Pancreas (tissue), 10 donors: ENCODE results near the gene AUTS2. TPM values are rescaled to one million over a fixed set of nuclear protein-coding genes. Genes with fewer than 3 reads are reported as not detected.

Source experiments
- ATAC-seq, 4 donors: fragments of 200-7000 bp; cut with Tn5 transposase; one replicate each; pipeline versions ENCODE4 v1.8.0 to v1.9.1; 2020; ENCODE audit warnings: mild to moderate bottlenecking in 4 of 4, moderate library complexity in 4 of 4
- DNase-seq, 6 donors: peaks; one replicate each; pipeline ENCODE4 v3.0.0-alpha.2; 2020
- FAIRE-seq: peaks from 2 replicates; lab custom pipeline; 2012; peaks lifted over from hg19 to GRCh38; lab: Jason Lieb, UNC
- H3K27ac ChIP-seq, 4 donors: fragments of 200-600 bp; sonication (generic); 1 replicate in 3 of 4; 2 replicates in 1 of 4; pipeline versions ENCODE4 v1.5.0 to v1.8.0; 2020
- H3K27me3 ChIP-seq, 4 donors: fragments of 200-600 bp; one replicate each; pipeline ENCODE4 v1.8.0; 2021
- H3K36me3 ChIP-seq, 3 donors: fragments of 200-600 bp; sonication (generic) in 1 of 3; one replicate each; pipeline versions ENCODE4 v1.5.0 to v1.8.0; 2020 to 2021
- H3K4me1 ChIP-seq, 3 donors: fragments of 200-600 bp; one replicate each; pipeline ENCODE4 v1.8.0; 2021
- H3K4me3 ChIP-seq, 4 donors: fragments of 200-600 bp; sonication (generic) in 2 of 4; one replicate each; pipeline versions ENCODE4 v1.5.0 to v1.8.0; 2020 to 2021
- H3K9me3 ChIP-seq, 4 donors: fragments of 200-600 bp; one replicate each; pipeline ENCODE4 v1.8.0; 2021
- WGBS, 2 donors: extraction: QIAGEN DNeasy Blood & Tissue Kit; methylation state at CpG; one replicate each; pipeline ENCODE4 v1.1.7; 2013; 5-methylcytosine and 5-hydroxymethylcytosine counted together
- intact Hi-C, 3 donors: fragments of 100-400 bp; cut with DNase I; formaldehyde crosslinking; loops; one replicate each; pipeline versions ENCODE4 v1.11.1 to v1.14.2; 2022
- polyA plus RNA-seq, 2 donors: library from polyadenylated mRNA; stranded (reverse); fragments of 200-250 nt; gene quantifications; one replicate each; pipeline ENCODE4 v1.2.3, GENCODE V29; 2013
- total RNA-seq, 6 donors: library from RNA; stranded (reverse); fragmentation: NEBNext Ultra II Directional in 4 of 6; extraction: Animal tissue kit (Norgen Biotek cat#: 25700) in 4 of 6; gene quantifications; one replicate each; pipeline versions ENCODE4 v1.2.1 to v1.2.4, GENCODE V29; 2021 to 2023
- TF ChIP-seq, protein P1 (sequence below), 4 donors: fragments of 200-600 bp; sonication (generic) in 3 of 4; IDR thresholded peaks; one replicate each; pipeline versions ENCODE4 v1.5.0 to v1.8.0; 2021; ENCODE audit warnings: antibody characterized with exemption in 4 of 4
- donor health status: healthy with polysubstance abuse.
- donor health status: DM: no; HTN: no; CAD: no; lungs with moderate emphysema.
- donor health status: DM: no; HTN: no; CAD: no.
- donor health status: control.
- donor health status: control.
- donor health status: Bipolar disorder and iron deficiency.
- donor health status: DM: yes; HTN: yes; CAD: no.
- donor health status: DM: no; HTN: no; CAD: no.
- donor health status: DM: no; HTN: no; CAD: no.
- donor health status: DM: yes; HTN: yes; CAD: no.

The AUTS2 gene
- total and polyA plus RNA-seq, 8 donors = 5.8 to 16.8 (median 9.9) TPM

- intact Hi-C loops = no loop called here
- no peaks in the 10 kb centered on the region for H3K9me3 ChIP-seq
- no peak overlapping the region for H3K4me3 ChIP-seq
- peak overlapping the region in 1 of 4 donors; percentile 10 for H3K27ac ChIP-seq
- ATAC-seq (peak in 2 of 4 donors; percentile 63 to 66), DNase-seq (no peak), FAIRE-seq (no peak)
- H3K4me1 ChIP-seq = peaks cover 0 to 3% (median 0%) of the 10 kb centered on the region in 3 donors
- H3K27me3 ChIP-seq = no peaks in the 10 kb centered on the region
- no peaks in the 10 kb centered on the region for H3K36me3 ChIP-seq
- TF ChIP-seq, protein P1, sequence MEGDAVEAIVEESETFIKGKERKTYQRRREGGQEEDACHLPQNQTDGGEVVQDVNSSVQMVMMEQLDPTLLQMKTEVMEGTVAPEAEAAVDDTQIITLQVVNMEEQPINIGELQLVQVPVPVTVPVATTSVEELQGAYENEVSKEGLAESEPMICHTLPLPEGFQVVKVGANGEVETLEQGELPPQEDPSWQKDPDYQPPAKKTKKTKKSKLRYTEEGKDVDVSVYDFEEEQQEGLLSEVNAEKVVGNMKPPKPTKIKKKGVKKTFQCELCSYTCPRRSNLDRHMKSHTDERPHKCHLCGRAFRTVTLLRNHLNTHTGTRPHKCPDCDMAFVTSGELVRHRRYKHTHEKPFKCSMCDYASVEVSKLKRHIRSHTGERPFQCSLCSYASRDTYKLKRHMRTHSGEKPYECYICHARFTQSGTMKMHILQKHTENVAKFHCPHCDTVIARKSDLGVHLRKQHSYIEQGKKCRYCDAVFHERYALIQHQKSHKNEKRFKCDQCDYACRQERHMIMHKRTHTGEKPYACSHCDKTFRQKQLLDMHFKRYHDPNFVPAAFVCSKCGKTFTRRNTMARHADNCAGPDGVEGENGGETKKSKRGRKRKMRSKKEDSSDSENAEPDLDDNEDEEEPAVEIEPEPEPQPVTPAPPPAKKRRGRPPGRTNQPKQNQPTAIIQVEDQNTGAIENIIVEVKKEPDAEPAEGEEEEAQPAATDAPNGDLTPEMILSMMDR (IDR thresholded peaks at IDR 0.05) = no peak
- 80 to 81% methylated on average over 1 of the region's 1 CpG for whole genome bisulfite sequencing, 2 donors
These were observed 395.9 kb downstream of the AUTS2 start for GRCh38 chr7:69994218-69994617.

- intact Hi-C loops = no loop called here
- Histone ChIP-seq H3K27me3 (no peaks in the 10 kb centered on the region), H3K27ac (peak overlapping the region in 2 of 4 donors; percentile 7 to 10), H3K4me3 (no peak overlapping the region), H3K9me3 (no peaks in the 10 kb centered on the region), H3K4me1 (peaks cover 0 to 3% (median 0%) of the 10 kb centered on the region in 3 donors), H3K36me3 (no peaks in the 10 kb centered on the region)
- TF ChIP-seq, protein P1 (IDR thresholded peaks at IDR 0.05) = no peak
- 31% methylated on average over 7 of the region's 7 CpGs for WGBS, 2 donors
- FAIRE-seq (no peak), ATAC-seq (peak; percentile 38 to 80 (median 62)), DNase-seq (peak in 2 of 6 donors; percentile 5 to 15)
These were observed 396.7 kb downstream of the AUTS2 start for GRCh38 chr7:69994886-69995542.

DNA sequence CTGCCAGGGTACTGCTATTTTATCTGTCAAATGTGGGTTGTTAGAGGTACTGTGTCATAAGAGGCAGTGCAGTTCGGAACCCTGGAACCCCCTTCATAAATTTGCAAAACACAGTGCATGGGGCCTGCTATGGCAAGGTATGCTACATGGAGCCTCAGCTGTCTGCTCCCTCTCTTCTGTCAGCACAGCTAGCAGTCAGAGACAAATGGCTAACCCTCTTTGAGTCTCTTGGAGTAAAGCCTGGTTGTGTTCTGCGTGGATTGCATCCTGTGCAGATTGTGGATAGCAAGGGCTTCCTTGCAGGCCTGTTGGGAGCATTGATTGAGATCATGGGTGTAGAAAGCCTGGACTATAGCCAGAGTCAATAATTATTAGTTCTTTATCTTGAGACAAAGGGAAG, 397.8 kb downstream of the AUTS2 start:
- H3K27me3 ChIP-seq = no peaks in the 10 kb centered on the region
- peaks cover 0 to 3% (median 0%) of the 10 kb centered on the region in 3 donors for H3K4me1 ChIP-seq
- 73 to 77% methylated on average over 2 of the region's 2 CpGs for WGBS, 2 donors
- ATAC-seq (no peak), FAIRE-seq (no peak), DNase-seq (no peak)
- intact Hi-C loops = no loop called here
- no peaks in the 10 kb centered on the region for H3K36me3 ChIP-seq
- TF ChIP-seq, protein P1 (IDR thresholded peaks at IDR 0.05) = no peak
- no peak overlapping the region for H3K27ac ChIP-seq
- H3K9me3 ChIP-seq = no peaks in the 10 kb centered on the region
- no peak overlapping the region for H3K4me3 ChIP-seq

GRCh38 chr7:70000737-70001348, 402.6 kb downstream of the AUTS2 start:
- TF ChIP-seq, protein P1 (IDR thresholded peaks at IDR 0.05) = no peak
- FAIRE-seq (no peak), DNase-seq (no peak), ATAC-seq (no peak)
- H3K4me3 ChIP-seq = no peak overlapping the region
- H3K36me3 ChIP-seq = no peaks in the 10 kb centered on the region
- WGBS, 2 donors = 80 to 81% methylated on average over 5 of the region's 5 CpGs
- H3K4me1 ChIP-seq = no peaks in the 10 kb centered on the region
- H3K27ac ChIP-seq = no peak overlapping the region
- intact Hi-C loops = no loop called here
- H3K27me3 ChIP-seq = no peaks in the 10 kb centered on the region
- no peaks in the 10 kb centered on the region for H3K9me3 ChIP-seq

DNA sequence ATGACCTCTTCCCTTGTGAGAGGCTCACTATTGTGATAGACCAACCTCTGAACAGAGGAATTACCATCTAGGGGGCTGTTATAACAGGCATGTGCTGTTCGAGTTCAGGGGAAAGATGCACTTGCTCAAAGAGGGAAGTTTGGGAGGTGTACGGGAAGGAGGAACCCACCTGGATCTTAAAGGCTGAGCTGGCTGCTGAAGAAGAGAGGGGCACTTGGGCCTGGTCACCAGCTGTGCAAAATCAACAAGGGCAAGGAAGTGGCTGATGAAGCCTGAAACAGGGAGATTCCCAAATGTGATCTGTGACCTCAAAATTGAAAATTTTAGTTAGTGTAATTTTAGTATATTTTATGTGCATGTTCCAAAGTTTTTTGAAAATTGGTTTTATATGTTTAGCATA, 407.2 kb downstream of the AUTS2 start:
- intact Hi-C loops = no loop called here
- Histone ChIP-seq H3K4me3 (no peak overlapping the region), H3K27ac (no peak overlapping the region), H3K27me3 (no peaks in the 10 kb centered on the region), H3K36me3 (no peaks in the 10 kb centered on the region), H3K9me3 (no peaks in the 10 kb centered on the region), H3K4me1 (no peaks in the 10 kb centered on the region)
- ATAC-seq (no peak), DNase-seq (no peak), FAIRE-seq (no peak)
- TF ChIP-seq, protein P1 (IDR thresholded peaks at IDR 0.05) = no peak
- 77 to 81% methylated on average over 2 of the region's 2 CpGs for WGBS, 2 donors
